CD4-positive, alpha-beta T cell treated with Interleukin-4 for 4 hours (primary cell): ENCODE measurements around the gene MGAT5.
"Not testable (repeated sequence)": the region's sequence is repeated elsewhere in the genome, so short reads cannot be mapped to it uniquely, and the experiment has no call there.

ENCODE experiments used
- DNase-seq: peaks from one replicate; pipeline ENCODE4 v3.0.0-alpha.2; 2020

The MGAT5 gene

DNA sequence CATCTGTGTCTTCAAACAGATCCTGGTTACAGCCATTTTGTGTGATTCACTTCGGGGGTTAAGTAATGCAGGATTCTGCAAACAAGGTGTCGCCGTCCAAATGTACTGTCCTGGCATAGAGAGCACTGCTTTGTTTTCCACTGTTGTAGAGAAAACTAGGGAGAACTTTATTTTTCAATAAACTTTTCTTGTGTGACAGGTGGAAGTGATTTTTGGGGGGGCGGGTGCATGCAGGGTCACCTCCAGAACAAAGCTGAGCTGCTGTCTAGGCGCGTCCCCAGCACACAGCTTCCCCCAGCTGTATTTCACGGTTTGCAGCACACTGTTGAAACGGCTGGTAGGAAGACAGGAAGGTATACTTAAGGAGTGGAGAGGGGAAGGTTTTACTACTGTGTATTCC is 200.6 kb downstream of the MGAT5 start:
- no peak for DNase-seq

DNA sequence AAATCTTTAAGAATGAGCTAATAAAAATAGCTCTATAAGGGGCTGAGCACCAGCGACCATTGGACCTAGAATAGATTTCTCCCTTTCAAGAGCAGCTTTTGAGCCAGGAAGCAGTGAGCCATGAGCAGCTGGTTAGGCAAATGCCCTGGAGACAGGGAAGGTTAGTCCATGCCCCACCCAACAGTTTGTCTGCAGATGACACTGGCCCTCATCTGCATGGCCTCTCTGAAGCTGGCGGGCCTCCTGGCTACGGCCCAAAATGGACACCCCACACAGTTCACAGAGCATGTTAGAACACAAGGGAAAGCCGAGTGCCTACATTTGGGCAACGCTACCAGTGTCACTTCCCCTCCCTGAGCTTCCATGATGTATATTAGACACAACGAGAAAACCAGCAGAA is 201.1 kb downstream of the MGAT5 start:
- no peak for DNase-seq

DNA sequence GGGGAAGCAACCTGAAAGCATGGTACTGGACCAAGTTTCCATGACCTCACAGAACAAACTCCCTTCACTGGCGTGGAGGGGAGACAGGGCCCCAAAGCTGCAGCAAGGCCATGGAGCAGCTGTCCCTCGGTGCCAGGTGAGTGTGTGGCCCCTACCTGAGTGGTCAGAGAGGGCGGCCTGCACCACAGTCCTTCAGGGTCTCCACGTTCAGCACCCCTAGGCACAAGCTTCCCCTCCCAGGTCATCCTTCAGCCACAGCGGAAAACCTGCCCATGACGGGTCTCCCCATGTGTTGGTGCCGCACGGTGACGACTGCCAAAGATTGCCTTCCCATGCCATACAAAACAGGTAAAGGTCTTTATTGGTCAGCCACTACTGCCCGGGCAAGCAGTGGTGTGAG is 201.6 kb downstream of the MGAT5 start:
- no peak for DNase-seq

DNA sequence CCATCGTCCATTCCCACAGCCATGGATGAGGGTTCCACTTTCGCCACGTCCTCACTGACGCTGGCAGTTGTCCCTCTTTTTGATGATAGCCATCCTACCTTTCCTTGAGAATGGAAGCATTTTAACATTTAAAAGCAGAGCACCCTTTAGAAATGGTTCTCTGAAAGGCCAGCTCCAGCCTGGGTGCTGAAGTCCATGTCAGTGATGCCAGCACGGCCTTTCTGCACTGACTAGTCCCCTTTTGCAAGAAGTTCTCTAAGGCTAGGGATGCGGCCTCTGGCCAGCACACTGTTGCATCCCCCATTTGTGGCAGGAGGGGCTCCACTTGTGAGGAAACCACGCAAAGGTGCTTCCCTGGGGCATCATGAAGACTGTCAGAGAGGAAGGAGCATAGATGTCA is 203.5 kb downstream of the MGAT5 start:
- no peak for DNase-seq

DNA sequence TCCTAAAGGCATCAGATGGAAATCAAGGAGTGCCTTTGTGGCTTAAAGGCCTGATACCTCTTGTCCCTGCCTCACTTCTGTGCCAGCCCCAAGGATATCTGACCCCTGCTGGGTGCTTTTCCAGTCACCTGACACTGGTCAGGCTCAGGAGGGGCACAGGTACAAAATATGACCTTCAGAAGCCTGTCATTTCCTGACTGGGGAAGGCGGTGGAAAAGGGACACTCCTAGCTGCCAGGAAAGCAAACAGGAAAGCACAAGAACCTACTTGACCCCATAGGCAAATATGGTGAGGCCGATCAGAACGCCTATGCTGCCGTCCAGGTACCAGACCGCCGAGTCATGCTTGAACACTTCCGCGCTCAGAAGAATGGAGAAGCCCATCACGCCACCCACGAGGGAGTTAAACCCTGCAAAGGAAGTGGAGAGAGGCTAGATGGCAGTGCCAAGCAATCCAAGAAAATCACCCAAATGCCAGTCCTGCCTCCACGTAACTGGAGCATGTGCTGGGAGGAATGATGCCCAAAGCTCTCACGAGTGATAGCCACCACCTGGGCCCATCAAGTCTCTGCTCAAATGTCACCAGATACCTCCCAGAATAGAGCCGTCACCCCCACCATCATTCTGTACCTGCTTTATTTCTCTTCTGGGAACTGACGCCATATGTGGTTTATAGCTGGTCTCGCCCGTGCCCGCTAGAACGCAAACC is 204.0 kb downstream of the MGAT5 start:
- no peak for DNase-seq

DNA sequence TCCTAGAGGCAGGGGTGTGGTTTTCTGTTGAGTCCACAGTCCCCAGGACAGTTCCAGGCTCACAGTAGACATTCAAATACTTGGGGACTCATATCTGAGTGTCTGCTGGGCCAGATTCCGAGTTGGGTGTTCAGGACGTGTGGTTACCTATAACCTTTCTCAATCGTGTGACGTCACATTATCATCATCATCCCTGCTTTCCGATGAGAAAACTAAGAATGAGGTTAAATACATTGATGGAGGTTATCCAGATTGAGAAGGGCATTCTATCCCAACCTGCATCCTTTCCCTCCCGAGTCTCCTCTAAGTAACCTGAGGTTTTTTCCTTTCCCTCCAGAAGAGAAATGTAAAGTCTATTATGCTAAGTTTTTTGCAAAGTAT is 204.6 kb downstream of the MGAT5 start:
- no peak for DNase-seq

DNA sequence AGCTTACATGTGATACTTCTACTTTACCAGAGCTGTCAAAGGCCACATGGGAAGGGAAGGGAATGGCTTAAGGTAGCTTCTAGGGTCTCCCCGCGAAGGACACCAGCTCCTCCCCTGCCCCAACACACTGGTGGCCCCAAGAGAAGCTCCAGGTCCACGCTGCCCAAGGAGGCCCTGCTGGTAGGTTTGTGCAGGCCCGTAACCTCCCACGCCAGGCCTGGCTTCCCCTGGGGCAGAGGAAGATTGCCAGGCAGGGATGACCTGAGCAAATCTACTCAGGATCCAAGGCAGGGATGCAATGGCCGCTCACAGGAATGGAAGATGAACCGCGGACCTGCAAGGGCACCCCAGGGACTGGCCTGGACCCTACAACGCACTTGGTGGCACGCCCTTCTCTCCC is 205.1 kb downstream of the MGAT5 start:
- DNase-seq, result no peak

DNA sequence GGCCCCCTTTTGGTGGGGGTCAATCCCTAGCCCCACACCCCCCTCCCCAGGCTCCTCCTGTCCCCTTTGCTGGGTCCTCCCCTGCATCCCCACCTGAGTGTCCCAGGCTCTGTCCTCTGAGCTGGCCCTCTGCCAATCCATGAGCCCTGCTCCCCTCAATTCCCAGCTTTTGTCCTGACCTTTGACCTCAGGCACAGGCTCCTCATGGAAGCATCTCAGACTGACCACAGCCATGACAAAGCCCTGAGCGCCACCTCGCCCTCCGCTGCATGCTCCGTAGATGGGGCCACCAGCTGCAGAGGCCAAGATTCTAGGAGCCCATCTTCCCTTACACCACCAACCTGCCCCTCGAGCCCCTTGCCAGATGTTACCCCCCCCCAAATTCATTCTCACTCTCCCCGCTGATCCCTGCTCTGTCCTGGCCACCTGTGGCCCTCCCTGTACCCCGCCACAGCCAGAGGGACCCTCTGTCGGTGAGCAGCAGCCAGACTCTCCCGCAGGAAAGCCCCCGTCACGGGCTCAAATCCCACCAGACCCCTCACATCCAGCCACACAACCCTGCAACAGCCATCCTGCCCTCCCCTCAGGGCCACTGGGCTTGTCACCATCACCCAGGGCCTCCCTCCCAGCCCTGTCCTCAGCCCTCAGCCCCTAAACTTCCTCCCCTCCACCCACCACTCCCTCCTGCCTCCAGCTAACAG is 206.0 kb downstream of the MGAT5 start:
- no peak for DNase-seq

DNA sequence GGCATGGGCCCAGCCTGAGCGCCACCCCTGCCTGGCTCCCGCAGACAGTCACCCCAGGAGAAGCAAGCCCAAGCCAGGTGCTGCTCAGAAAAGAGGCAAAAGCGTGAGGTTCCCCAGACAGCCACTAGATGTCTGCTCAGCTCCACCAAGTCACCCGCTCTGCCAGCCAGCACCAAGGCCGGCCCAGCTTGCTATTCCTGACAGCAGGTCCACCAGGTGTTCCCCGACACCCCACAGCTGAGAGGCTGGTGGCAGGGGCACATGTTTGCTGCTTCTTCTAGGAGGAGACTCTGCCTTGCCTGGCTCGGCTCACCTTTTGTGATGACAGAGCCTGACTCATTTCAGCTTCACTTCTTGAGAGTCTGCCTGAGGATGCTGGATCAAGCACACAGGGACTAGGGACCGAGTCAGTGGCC is 206.7 kb downstream of the MGAT5 start:
- DNase-seq, result peak; percentile 2

DNA sequence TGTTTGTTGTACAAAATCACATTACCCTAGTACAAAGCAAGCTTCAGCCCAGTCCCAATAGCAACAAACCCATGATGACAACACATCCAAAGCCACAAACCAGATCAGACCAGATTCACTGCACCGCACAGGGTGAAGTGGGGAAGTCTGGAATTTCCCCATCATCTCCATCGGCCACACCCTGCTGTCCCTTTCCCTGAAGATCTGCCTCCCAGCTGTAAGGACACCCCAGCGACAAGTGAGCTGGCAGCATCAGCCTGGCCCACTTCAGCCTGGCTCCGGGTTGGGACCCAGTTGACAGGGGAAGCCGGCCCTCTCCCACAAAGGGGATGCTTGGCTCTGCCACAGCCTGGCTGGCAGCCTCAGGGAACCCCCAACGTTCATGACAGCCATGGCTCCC is 207.6 kb downstream of the MGAT5 start:
- DNase-seq, result no peak

DNA sequence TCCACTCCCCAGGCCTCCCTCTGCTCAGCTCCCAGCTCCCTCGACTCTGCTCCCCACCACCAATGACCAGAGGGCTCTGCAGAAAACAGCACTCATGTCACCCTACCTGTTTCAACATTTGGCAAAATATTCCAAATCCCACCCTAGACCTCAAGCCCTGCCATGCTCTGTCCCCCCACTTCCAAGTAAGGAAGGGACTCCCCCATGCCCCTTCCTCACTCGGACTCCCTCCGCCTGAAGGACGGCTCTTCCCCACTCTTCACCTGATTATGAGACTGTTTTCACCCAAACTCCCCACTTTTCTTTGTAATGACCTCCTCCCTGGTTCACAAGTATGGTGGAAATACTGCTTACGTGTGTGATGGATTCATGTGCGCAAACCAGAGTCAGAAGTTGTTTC is 208.4 kb downstream of the MGAT5 start:
- no peak for DNase-seq

DNA sequence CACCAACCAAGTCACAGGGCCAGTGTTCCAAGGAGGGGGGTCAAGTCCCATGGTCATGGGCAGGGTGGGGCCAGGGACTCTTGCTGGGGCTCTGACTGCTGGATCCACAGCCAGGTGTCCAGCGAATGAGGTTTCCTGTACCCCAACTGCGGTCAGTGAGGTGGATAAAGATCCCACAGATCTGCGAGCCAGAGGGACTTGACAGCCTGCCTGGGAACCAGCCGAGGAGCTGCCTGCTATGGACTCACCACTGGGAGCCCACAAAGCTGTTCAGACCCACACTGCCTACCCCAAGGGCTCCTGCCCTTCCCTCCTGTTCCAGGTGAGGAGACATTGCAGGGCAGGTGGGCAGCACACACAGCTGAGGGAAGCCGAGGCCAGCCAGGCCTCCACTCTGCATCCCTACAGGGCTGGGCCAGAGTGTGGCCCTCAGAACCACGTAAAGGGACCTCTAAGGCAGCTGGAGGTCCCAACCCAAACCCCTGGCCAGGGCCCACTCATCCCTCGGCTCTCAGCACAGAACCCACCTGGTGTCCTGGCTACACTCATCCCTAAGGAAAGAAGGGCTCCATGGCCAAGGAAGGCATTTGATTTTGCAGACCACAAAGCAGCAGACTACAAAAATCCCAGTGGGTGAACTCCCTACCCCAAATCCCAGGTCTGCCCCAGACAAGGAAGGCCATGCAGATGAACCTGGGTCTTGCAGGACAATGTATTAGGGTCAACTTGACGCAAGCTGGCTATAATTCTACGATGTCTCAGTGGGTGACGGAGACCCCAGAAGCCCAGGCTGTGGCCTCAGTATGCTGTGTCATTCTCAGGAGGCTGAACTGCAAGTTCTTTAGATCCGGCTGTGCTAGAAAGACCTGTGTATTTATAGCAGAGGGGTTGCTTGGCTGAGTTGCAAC is 209.2 kb downstream of the MGAT5 start:
- DNase-seq, result no peak

DNA sequence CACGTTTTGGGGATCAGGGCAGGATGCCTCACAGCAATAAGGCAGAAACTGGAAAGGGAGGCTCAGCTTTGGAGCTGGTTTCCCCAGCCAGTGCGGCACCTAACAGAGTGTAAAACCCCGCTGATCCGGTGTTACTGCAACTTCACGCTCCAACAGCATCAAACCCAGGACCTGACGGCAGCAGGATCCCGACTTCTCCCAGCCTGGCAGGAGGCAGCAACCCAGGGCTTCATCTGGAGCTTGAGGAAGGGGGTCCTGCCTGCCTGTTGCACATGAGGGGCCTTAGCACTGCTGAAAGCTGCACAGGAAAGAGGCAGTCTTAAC is 209.8 kb downstream of the MGAT5 start:
- no peak for DNase-seq

DNA sequence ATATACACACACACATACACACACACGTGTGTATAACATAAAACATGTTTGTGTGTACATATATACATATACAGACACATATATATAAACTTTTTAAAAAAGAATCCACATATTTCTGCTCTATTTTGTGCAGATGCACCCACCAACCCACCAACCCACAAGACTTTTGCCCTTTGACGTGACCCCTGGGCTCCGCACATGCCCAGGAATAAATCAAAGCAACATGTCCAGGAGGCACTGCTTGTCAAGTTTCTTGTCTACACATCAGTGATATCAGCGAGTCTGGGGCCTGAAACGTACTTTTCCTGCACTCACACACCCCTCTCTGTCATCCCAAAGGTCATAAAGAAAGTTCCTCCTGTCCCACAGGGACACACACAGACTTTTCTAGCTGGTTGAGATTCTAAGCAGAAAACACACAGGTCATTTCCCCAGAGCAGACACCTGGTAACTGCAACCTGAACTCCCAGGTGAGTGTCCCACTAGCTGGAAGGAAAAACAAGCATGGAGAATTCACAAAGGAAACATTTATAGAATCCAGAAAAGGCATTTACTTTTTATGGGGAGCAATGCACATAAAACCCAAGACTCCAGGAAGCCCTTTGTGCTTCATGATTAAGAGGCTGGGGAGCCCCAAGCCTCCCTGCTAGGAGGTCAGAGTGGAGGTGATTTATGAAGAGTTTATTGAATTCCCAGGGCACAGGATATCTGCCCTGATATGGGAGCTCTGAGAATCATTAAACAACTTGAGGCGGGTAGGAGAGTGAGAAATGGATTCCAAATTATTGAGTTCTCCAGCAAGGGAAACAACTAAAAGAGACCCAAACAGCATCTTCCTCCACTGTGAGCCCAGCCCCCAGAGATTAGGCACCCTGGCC is 211.6 kb downstream of the MGAT5 start:
- no peak for DNase-seq

DNA sequence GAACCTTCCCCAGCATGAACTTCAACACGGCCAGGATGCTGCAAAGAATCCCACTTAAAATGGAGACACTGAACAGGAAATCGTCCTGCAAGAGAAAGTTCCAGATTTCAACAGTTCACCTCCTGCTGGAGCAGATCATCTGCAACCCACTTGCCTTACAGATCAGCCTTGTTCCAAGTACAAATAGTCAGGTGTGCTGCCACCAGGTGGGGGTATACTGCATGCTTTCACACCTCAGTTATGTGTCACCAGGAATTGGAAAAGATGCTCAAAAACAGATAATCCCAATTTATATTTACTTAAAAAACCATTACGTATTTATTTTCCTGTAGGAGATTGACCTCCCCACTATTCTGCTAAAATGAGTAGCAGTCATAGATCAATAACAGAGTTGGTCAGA is 212.3 kb downstream of the MGAT5 start:
- DNase-seq, result peak; percentile 14

DNA sequence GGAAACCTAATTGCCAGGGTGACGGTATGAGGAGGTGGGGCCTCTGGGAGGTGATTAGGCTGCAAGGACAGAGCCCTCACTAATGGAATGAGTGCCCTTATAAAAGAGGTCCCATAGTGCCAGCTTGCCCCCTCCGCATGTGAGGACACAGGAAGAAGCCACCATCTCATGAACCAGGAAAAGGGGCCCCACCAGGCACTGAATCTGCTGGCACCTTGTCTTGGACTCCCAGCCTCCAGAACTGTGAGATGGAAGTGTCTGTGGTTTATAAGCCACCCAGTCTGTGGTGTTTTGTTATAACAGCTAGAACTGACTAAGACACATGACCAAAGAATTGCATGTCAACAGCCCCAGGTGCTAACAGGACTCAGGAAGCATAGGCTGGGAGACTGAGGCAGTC is 214.3 kb downstream of the MGAT5 start:
- DNase-seq, result no peak

DNA sequence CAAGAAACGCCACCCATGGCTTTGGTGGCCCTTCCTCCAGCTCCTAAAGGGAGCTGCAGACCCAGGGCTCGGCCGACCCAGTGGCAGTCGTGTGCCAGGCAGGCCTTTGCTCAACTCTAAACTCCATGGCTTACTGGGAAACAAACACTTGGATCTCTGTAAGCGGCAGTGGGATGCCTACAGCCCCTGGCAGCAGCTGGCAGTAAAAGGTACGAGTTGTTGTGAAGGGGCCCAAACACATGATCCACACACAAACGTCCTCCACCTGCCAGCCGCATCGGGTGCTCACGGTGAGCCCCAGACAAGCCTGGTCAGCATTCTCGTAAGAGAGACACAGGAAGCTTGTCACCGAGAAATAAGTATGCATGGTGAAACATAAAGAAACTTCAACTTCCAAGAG is 214.9 kb downstream of the MGAT5 start:
- DNase-seq, result no peak

DNA sequence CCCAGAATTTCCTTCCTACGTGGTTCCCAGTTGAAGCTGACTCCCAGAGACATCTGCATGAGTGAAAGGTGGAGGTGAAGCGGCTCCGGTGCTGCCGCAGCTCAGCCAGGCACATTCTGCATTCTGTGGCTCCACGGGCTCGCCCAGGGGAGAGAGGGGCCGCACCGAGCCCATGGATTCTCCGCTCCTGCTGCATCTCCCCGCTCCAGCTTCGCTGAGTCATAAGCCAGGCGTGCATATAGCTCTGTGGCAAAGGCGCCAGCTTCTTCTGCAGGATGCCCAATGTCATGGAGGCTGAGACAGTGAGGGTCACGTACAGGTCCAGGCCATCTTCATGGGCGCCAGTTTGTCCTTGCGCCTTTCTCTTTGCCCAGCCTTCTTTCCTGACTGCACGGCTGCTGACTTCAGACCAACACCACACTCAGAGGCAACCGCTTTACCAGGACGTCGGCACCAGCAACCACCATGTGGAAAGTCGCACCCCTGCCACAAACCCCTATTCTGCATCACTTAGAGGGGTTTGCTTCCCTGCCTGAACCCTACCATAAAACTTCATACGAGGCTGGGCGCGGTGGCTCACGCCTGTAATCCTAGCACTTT is 215.7 kb downstream of the MGAT5 start:
- DNase-seq, result no peak

DNA sequence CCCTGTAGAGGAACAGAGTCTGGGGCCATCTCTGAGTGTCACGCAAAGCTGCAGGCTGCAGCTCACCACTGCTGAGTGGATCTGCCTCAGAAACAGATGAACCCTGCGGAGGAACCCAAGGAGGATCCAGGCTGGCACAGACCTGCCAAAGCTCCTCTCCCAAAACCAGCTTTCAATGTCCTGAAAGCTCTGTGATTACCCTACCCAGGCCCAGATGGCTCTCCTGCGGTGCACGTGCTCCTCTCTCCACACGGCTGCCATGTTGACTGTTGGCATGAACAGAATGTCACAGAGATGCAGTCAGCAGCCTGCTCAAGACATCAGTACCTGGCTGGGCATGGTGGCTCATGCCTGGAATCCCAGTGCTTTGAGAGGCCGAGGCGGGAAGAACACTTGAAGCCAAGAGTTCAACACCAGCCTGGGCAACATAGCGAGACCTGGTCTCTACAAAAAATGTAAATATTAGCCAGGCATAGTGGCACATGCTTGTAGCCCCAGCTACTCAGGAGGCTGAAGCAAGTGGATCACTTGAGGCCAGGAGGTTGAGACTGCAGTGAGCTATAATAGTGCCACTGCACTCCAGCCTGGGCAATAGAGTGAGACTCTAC is 216.8 kb downstream of the MGAT5 start:
- no peak for DNase-seq

DNA sequence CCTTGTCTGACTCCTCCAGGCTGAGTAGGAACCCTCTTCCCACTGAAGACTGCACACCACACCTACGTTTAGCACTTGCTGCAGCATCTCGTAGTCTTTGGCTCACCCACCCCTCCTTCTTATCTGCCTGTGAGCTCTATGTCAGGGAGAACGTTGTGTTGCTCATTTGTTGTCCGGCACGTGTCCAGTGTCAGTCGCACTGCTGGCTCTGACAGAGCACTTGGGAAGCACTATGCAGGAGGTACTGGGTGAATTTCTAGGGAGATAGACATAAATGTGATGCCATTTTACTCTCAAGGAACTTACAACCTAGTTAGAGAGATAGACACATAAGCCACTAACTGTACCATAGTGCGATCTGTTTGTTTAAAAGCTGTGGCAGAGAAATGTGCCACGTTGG is 223.1 kb downstream of the MGAT5 start:
- not testable (repeated sequence) for DNase-seq

DNA sequence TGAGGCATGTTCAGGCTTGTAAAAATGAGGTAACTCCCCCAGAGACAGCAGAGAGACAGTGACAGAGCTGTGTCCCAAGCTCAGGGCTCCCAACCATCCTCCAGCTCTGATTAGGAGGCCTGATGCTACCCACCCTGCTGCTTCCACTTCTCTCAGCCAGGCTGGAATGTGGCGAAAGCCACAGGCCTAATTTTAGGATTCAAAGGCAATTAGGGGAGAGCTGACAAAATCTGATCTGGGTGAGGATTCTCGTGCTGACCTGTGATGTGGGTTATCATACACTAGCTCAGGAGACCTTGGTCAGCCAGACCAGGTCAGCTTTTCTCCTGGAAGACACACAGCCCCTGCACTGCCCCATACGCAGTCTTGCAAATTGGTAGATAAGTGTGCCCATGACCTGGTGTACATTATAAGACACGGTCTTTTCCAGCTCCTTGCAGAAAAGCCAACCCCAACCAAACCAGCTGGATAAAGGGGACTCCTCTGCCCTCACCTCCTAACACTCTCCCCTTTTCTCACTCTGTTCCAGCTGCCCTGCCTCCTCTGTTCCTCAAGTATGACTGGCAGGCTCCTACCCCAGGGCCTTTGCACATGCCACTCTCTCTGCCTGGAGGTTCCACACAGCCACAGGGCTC is 225.9 kb downstream of the MGAT5 start:
- no peak for DNase-seq
